Dendritic cell treated with granulocyte-macrophage colony-stimulating factor and Interleukin-4, amounts not matched to agents 40 ng/mL and 50 ng/mL, for 4 days (primary cell): ENCODE results near the gene GDE1.

ENCODE experiments used
- H3K27ac Mint-ChIP-seq: one replicate; pipeline ENCODE4 v1.8.0; 2022; ENCODE audit warnings: mild to moderate bottlenecking, mixed read lengths
- H3K27me3 Mint-ChIP-seq: one replicate; pipeline ENCODE4 v1.8.0; 2022; ENCODE audit warnings: mild to moderate bottlenecking, mixed read lengths
- H3K36me3 Mint-ChIP-seq: one replicate; pipeline ENCODE4 v1.8.0; 2022; ENCODE audit warnings: low read depth, mixed read lengths
- H3K4me1 Mint-ChIP-seq: one replicate; pipeline ENCODE4 v1.8.0; 2022; ENCODE audit warnings: low read depth, mixed read lengths
- H3K4me3 Mint-ChIP-seq: one replicate; pipeline ENCODE4 v1.8.0; 2022; ENCODE audit warnings: mild to moderate bottlenecking, moderate library complexity, mixed read lengths
- H3K9me3 Mint-ChIP-seq: one replicate; pipeline ENCODE4 v1.8.0; 2022; ENCODE audit warnings: mixed read lengths
- intact Hi-C: fragments of 100-400 bp; cut with micrococcal nuclease; formaldehyde crosslinking; loops from one replicate; pipeline ENCODE4 v1.15.0; 2022

The GDE1 gene

DNA sequence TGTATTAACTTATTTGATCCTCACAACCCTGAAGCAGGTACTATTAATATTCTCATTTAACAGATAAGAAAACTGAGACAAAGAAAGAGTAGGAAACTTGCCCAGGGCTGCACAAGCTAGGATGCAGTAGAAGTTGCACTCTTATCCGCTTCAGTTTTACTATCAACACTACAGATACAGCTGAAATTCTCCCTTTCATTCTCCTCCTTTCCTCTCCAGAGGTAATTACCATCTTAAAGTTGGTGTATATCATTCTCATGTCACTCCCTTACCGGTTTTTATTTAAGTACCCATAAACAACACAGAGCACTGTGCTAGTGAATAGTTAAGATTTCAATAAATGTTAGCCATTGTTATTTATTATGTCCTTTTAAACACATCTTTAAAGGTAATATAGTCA is 3.5 kb downstream of the GDE1 start:
- Mint-ChIP-seq H3K4me1 (peaks cover 58% of the 10 kb centered on the region), H3K36me3 (peaks cover 50% of the 10 kb centered on the region), H3K4me3 (no peak overlapping the region), H3K27ac (no peak overlapping the region), H3K9me3 (no peaks in the 10 kb centered on the region), H3K27me3 (no peaks in the 10 kb centered on the region)
- intact Hi-C loops: no loop called here

- Mint-ChIP-seq H3K27me3 (no peaks in the 10 kb centered on the region), H3K36me3 (peaks cover 59% of the 10 kb centered on the region), H3K27ac (peak overlapping the region; percentile 76), H3K9me3 (no peaks in the 10 kb centered on the region), H3K4me3 (no peak overlapping the region), H3K4me1 (peaks cover 65% of the 10 kb centered on the region)
- intact Hi-C loops: no loop called here
These were observed 4.3 kb downstream of the GDE1 start for GRCh38 chr16:19517424-19518089.

DNA sequence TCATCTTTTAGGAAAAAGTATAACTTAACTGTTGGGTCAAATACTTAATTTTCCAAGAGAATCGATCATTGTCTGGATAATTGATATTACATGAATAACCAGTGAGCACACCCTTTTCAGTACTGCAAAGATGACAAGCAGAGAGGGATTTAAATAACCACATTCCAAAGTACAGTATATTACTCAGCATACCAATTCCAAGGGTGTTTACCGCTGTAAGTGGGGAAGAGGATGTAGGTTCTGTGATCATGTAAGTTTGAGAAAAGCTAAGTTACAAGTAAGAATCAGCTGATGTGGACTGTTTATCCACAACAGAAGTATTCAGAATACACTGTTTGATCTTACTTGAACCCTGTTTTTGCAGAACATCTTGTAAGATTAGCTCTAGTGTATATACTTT is 6.1 kb downstream of the GDE1 start:
- no peaks in the 10 kb centered on the region for H3K27me3 Mint-ChIP-seq
- intact Hi-C loops: no loop called here
- peak overlapping the region; percentile 51 for H3K27ac Mint-ChIP-seq
- peaks cover 54% of the 10 kb centered on the region for H3K36me3 Mint-ChIP-seq
- H3K9me3 Mint-ChIP-seq: no peaks in the 10 kb centered on the region
- H3K4me3 Mint-ChIP-seq: no peak overlapping the region
- peaks cover 59% of the 10 kb centered on the region for H3K4me1 Mint-ChIP-seq

GRCh38 chr16:19513377-19514053 is 8.4 kb downstream of the GDE1 start:
- intact Hi-C loops: no loop called here
- H3K4me3 Mint-ChIP-seq: peak overlapping the region; percentile 59
- no peaks in the 10 kb centered on the region for H3K9me3 Mint-ChIP-seq
- H3K36me3 Mint-ChIP-seq: peaks cover 63% of the 10 kb centered on the region
- H3K4me1 Mint-ChIP-seq: peaks cover 48% of the 10 kb centered on the region
- no peaks in the 10 kb centered on the region for H3K27me3 Mint-ChIP-seq
- H3K27ac Mint-ChIP-seq: peak overlapping the region; percentile 86

GRCh38 chr16:19512297-19512696 is 9.6 kb downstream of the GDE1 start:
- Mint-ChIP-seq H3K36me3 (peaks cover 64% of the 10 kb centered on the region), H3K4me3 (no peak overlapping the region), H3K9me3 (no peaks in the 10 kb centered on the region), H3K4me1 (peaks cover 40% of the 10 kb centered on the region), H3K27ac (peak overlapping the region; percentile 86), H3K27me3 (no peaks in the 10 kb centered on the region)
- intact Hi-C loops: no loop called here

DNA sequence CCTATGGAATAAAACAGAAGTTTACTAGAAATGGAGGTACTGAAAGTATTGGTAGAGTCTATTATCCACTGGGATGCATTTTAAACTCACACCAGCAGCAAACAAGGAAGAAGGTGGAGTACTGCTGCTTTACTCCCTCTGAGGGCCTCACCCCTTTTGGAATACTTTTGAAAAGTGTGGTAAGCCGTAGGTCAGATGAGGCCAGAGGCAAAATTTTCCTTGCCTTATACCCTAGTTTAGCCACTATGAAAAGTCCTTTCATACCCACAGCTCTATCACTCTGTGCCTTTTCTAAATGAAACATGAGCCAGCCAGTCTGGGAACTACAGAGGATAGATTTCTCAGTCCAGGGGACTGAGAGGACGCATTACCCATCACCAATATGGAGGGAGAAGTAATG is 14.0 kb downstream of the GDE1 start:
- no peaks in the 10 kb centered on the region for H3K27me3 Mint-ChIP-seq
- H3K9me3 Mint-ChIP-seq: no peaks in the 10 kb centered on the region
- peaks cover 14% of the 10 kb centered on the region for H3K4me1 Mint-ChIP-seq
- intact Hi-C loops: no loop called here
- no peak overlapping the region for H3K4me3 Mint-ChIP-seq
- no peak overlapping the region for H3K27ac Mint-ChIP-seq
- peaks cover 74% of the 10 kb centered on the region for H3K36me3 Mint-ChIP-seq

DNA sequence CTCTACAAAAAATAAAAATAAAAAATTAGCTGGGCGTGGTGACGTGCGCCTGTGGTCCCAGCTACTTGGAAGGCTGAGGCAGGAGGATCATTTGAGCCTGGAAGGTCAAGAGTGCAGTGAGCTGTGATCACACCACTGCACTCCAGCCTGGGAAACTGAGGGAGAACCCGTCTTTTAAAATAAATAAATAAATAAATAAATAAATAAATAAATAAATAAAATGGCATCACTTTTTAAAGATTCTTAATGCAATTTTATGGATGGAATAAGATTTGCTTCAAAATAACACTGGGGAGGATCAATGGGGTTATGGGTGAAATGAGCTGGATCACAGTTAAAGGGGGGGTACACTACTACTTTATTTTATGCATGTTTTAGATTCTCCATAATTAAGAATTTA is 14.9 kb downstream of the GDE1 start:
- Mint-ChIP-seq H3K9me3 (no peaks in the 10 kb centered on the region), H3K27me3 (no peaks in the 10 kb centered on the region), H3K4me3 (no peak overlapping the region), H3K4me1 (peaks cover 7% of the 10 kb centered on the region), H3K36me3 (peaks cover 76% of the 10 kb centered on the region), H3K27ac (no peak overlapping the region)
- intact Hi-C loops: no loop called here

DNA sequence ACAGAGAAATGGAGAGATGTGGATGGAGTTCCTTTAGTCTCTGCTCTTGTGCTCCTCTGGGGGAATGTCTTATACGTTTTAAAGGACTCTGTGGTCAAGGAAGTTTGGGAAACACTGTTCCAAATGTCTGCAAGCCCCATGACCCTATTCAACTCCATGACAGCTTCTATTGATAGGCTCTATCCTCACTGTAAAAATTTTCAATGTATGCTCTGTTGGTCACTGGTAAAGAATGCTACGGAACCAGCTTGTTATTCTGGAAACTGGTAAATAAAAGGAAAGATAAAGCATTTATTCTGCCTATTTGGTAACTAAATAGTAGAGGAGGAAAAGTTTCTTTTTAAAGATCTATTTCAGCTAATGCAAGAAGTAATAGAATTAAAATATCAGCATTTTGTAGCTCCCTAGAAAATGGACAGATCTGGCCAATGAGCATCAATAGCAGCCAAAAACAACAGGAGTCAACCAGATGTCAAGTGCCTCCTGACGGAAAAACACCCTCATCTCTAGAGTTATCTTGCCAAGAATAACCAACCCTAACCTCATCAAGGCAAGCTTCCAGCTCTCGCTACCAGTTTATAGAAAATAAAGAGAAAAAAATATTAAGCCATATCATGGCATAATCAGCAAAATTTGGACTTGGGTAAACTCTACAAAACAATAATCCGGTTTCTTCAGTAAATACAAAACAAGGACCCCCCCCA is 16.1 kb downstream of the GDE1 start:
- H3K9me3 Mint-ChIP-seq: no peaks in the 10 kb centered on the region
- H3K27me3 Mint-ChIP-seq: no peaks in the 10 kb centered on the region
- H3K4me3 Mint-ChIP-seq: no peak overlapping the region
- H3K4me1 Mint-ChIP-seq: no peaks in the 10 kb centered on the region
- intact Hi-C loops: no loop called here
- H3K27ac Mint-ChIP-seq: no peak overlapping the region
- peaks cover 86% of the 10 kb centered on the region for H3K36me3 Mint-ChIP-seq

GRCh38 chr16:19503461-19504075 is 18.3 kb downstream of the GDE1 start:
- Mint-ChIP-seq H3K27ac (no peak overlapping the region), H3K36me3 (peaks cover 93% of the 10 kb centered on the region), H3K4me3 (no peak overlapping the region), H3K4me1 (no peaks in the 10 kb centered on the region), H3K9me3 (no peaks in the 10 kb centered on the region), H3K27me3 (no peaks in the 10 kb centered on the region)
- intact Hi-C loops: no loop called here

DNA sequence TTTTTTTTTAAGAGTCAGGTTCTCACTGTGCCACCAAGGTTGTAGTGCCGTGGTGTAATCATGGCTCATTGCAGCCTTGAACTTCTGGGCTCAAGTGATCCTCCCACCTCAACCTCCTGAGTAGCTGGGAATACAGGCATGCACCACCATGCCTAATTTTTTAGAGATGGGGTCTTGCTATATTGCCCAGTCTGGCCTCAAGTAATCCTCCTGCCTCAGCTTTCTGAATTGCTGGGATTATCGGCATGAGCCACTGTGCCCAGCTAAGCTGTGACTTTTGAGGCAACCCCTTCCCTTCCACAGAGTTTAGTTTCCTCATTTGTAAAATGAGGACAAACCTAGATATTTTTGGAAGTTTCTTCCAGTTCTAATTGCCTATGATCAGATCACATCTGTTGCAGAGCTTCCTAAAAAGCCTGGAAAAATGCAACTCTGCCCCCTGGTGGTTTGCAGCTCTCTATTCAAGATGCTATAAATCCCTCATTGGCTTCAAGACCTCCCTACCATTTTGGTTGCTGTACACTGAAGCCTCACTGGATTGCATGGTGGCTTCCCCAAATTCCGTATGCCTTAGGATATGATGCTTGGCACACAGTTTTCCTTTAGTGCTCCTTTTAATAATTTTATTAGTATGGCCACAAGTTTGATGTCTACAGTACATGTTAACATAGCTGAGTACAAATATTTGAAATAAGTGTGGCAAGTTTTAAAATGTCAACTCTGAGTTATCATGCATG is 19.3 kb downstream of the GDE1 start:
- Mint-ChIP-seq H3K9me3 (no peaks in the 10 kb centered on the region), H3K4me3 (no peak overlapping the region), H3K36me3 (peaks cover 92% of the 10 kb centered on the region), H3K27me3 (no peaks in the 10 kb centered on the region), H3K27ac (no peak overlapping the region), H3K4me1 (peaks cover 3% of the 10 kb centered on the region)
- intact Hi-C loops: loop anchor here (1.0 kb wide), 2 partner anchors 113 to 416 kb away; no protein-coding TSS in a partner anchor

GRCh38 chr16:19499481-19499880 is 22.4 kb downstream of the GDE1 start:
- H3K4me1 Mint-ChIP-seq: peaks cover 10% of the 10 kb centered on the region
- H3K4me3 Mint-ChIP-seq: no peak overlapping the region
- no peaks in the 10 kb centered on the region for H3K27me3 Mint-ChIP-seq
- intact Hi-C loops: no loop called here
- no peaks in the 10 kb centered on the region for H3K9me3 Mint-ChIP-seq
- H3K36me3 Mint-ChIP-seq: peaks cover 65% of the 10 kb centered on the region
- H3K27ac Mint-ChIP-seq: no peak overlapping the region

DNA sequence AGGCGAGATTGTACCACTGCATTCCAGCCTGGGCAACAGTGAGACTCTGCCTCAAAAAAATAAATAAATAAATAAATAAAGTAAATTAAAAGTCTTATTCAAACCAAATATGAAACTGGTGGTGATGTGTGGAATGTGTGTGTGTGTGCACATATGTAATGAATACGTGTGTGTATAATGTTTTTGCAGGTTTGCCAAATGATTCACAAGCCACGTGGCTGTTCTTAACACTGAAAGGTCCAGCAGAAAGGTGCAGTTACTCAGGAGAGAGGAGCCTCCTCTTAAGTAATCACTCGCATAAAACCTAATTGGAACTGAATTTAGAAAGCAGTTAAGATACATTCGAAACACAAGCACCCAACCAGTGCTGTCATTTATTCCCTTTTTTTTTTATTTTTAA is 22.9 kb downstream of the GDE1 start:
- Mint-ChIP-seq H3K4me3 (no peak overlapping the region), H3K27ac (peak overlapping the region; percentile 17), H3K27me3 (no peaks in the 10 kb centered on the region), H3K36me3 (peaks cover 60% of the 10 kb centered on the region), H3K9me3 (no peaks in the 10 kb centered on the region), H3K4me1 (peaks cover 15% of the 10 kb centered on the region)
- intact Hi-C loops: no loop called here

GRCh38 chr16:19497176-19497575 is 24.7 kb downstream of the GDE1 start:
- no peaks in the 10 kb centered on the region for H3K27me3 Mint-ChIP-seq
- peaks cover 42% of the 10 kb centered on the region for H3K36me3 Mint-ChIP-seq
- intact Hi-C loops: no loop called here
- peak overlapping the region; percentile 24 for H3K4me3 Mint-ChIP-seq
- no peaks in the 10 kb centered on the region for H3K9me3 Mint-ChIP-seq
- H3K4me1 Mint-ChIP-seq: peaks cover 24% of the 10 kb centered on the region
- H3K27ac Mint-ChIP-seq: peak overlapping the region; percentile 77
